ENCODE measurements around the gene USP48.

The USP48 gene

GRCh38 chr1:21821385-21822019 lies 38.6 kb upstream of the USP48 start:
- no peak overlapping the region for H3K27ac Mint-ChIP-seq
- H3K36me3 Mint-ChIP-seq = no peaks in the 10 kb centered on the region
- H3K4me3 Mint-ChIP-seq = no peak overlapping the region
- ATAC-seq (peak; percentile 32), DNase-seq (ENCODE audit: low spot score in 2 of 2) (no peak)
- peaks cover 8% of the 10 kb centered on the region for H3K4me1 Mint-ChIP-seq
- no peaks in the 10 kb centered on the region for H3K9me3 Mint-ChIP-seq

GRCh38 chr1:21820597-21821232 lies 37.8 kb upstream of the USP48 start:
- ATAC-seq (no peak), DNase-seq (ENCODE audit: low spot score in 2 of 2) (no peak)
- no peaks in the 10 kb centered on the region for H3K36me3 Mint-ChIP-seq

DNA sequence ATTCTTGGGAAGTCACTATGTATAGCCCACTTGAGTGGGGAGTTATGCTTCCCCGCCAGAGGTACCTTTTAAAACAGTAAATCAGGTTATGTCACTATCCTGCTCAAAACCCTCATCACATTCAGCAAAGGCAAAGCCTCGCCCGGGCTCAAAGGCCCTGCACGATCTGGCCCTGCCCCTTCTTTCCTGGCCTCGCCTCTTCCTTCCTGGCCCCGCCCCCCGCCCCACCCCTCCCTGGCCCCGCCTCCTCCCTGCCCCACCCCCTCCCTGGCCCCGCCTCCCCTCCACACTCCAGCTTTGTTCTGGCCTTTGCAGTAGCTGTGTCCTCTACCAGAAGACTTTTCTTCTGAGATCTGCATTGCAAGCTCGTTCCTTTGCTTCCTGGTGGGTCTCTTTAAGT lies 35.7 kb upstream of the USP48 start:
- H3K27ac Mint-ChIP-seq = no peak overlapping the region
- ATAC-seq (peak; percentile 63), DNase-seq (ENCODE audit: low spot score in 2 of 2) (peak in 1 of 2 donors; percentile 55)
- H3K36me3 Mint-ChIP-seq = no peaks in the 10 kb centered on the region
- no peak overlapping the region for H3K4me3 Mint-ChIP-seq
- H3K4me1 Mint-ChIP-seq = peaks cover 15% of the 10 kb centered on the region
- H3K9me3 Mint-ChIP-seq = no peaks in the 10 kb centered on the region

More at GRCh38 chr1:21820597-21821232, 37.8 kb upstream of the USP48 start:
- H3K9me3 Mint-ChIP-seq = no peaks in the 10 kb centered on the region
- H3K4me3 Mint-ChIP-seq = no peak overlapping the region
- peaks cover 8% of the 10 kb centered on the region for H3K4me1 Mint-ChIP-seq
- H3K27ac Mint-ChIP-seq = no peak overlapping the region

DNA sequence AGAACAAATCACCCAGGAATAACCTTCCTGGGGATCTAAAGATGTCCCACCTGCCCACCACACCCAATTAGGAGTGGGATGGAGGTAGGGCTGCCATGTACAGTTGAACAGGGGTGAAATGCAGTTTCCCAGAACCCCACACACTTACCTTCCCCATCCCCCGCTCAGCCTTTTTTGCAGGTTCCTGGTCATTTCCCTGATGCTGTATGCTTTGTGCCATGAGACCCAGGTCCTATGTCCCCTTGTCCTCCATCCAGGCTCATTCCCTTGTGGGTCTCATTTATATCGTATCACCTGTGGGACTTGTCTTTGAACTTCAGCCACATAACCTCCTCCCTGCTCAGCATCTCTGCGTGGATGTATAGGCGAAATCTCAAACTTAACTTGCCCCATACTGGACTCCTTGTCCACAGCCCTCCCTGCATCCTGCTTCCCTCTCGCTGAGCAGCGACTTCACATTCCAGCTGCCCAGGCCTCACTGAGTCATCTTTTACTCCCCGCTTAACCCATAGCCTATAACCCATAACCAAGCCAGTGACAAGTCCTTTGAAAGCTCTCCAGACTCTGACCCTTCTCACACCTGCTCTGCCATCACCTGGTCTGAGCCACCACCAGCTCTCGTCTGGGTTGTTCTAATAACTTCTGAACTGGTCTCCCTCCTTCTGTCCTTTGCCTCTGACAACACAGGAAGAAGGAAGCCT lies 33.8 kb upstream of the USP48 start:
- no peaks in the 10 kb centered on the region for H3K36me3 Mint-ChIP-seq
- no peak for DNase-seq (ENCODE audit: low spot score in 2 of 2)
- H3K4me3 Mint-ChIP-seq = no peak overlapping the region
- peak overlapping the region; percentile 10 for H3K27ac Mint-ChIP-seq
- no peak for ATAC-seq
- peaks cover 15% of the 10 kb centered on the region for H3K4me1 Mint-ChIP-seq
- no peaks in the 10 kb centered on the region for H3K9me3 Mint-ChIP-seq

DNA sequence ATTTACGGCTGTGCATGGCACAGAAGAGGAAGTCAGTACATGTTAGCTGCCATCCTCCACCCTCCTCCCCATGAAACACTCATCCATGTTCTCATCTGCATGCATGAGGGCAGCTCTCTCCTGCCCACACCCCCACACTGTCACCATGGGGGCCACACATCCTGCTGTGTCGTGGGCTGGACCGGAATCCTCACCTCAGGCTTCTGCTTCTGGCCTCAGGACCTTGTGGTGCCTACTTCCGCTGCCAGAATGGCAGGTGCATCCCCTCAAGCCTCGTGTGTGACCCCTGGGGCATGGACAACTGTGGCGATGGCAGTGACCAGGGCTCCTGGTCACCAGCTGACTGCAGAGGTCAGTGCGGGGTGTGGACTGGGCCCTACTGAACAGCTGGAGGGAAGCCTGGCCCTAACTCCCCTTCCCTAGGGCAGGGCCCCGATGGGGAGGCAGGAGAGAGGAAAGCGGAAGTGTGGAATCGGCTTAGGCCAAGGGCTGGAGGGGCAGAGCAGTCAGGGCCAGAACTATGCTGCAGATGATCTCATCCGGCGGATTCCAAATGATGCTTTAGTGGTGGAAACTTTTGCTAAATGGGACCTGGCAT lies 32.9 kb upstream of the USP48 start:
- no peaks in the 10 kb centered on the region for H3K9me3 Mint-ChIP-seq
- no peak overlapping the region for H3K27ac Mint-ChIP-seq
- peaks cover 15% of the 10 kb centered on the region for H3K4me1 Mint-ChIP-seq
- DNase-seq (ENCODE audit: low spot score in 2 of 2) (no peak), ATAC-seq (peak; percentile 4)
- H3K4me3 Mint-ChIP-seq = no peak overlapping the region
- H3K36me3 Mint-ChIP-seq = no peaks in the 10 kb centered on the region

- no peaks in the 10 kb centered on the region for H3K36me3 Mint-ChIP-seq
- H3K27ac Mint-ChIP-seq = no peak overlapping the region
- no peaks in the 10 kb centered on the region for H3K9me3 Mint-ChIP-seq
- peak overlapping the region; percentile 29 for H3K4me3 Mint-ChIP-seq
- ATAC-seq = peak; percentile 9
- no peak for DNase-seq (ENCODE audit: low spot score in 2 of 2)
- H3K4me1 Mint-ChIP-seq = peaks cover 15% of the 10 kb centered on the region
Measured at GRCh38 chr1:21814981-21815582, 32.1 kb upstream of the USP48 start.

- Mint-ChIP-seq H3K27ac (no peak overlapping the region), H3K4me1 (peaks cover 15% of the 10 kb centered on the region), H3K9me3 (no peaks in the 10 kb centered on the region), H3K36me3 (no peaks in the 10 kb centered on the region), H3K4me3 (peak overlapping the region; percentile 29)
- peak in 1 of 2 donors; percentile 7 for DNase-seq (ENCODE audit: low spot score in 2 of 2)
- ATAC-seq = peak; percentile 63
Measured at GRCh38 chr1:21814241-21814918, 31.4 kb upstream of the USP48 start.

DNA sequence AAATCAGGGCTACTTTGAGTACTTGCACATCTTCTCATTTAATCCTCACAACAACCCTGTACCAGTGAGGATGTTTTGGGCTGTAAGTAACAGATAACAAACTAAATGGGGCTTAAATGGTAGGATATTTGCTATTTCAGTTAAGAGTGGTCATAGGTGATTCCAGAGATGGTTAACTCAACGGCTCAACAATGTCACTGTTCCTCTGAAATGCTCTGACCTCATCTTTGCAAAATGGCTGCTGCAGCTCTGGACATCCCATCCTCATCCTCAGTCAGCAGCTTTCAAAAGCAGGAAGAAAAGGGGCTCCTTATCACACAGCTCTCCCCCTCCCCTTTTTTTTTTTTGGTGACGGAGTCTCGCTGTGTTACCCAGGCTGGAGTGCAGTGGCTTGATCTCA lies 30.6 kb upstream of the USP48 start:
- no peak for DNase-seq (ENCODE audit: low spot score in 2 of 2)
- H3K4me3 Mint-ChIP-seq = no peak overlapping the region
- no peak for ATAC-seq
- H3K36me3 Mint-ChIP-seq = no peaks in the 10 kb centered on the region
- no peaks in the 10 kb centered on the region for H3K9me3 Mint-ChIP-seq
- no peak overlapping the region for H3K27ac Mint-ChIP-seq
- H3K4me1 Mint-ChIP-seq = peaks cover 10% of the 10 kb centered on the region

DNA sequence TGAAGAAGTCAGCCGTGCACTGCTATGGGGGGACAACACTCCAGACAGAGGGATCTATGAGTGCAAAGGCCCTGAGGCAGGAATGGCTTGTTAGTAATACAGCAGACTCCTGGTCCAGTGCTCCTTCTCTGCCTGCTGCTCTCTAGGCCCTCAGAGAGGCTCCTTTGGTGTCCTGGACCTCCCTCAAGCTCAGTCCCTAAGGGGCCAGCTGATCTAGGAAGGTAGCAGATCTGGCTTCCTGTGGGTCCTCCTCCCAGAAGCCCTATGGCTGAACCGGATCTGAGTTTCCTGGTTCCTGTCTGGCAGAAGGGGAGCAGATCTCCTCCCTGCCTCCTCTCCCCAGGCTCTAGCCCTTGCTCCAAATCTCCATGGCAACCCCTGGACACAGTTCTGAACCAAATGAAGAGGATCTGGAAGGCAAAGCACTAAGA lies 28.9 kb upstream of the USP48 start, which contains the start of gene LDLRAD2:
Gene LDLRAD2, plus strand, starts transcription at position 391 of the 431 bp plus-strand sequence. CDS start 187 bp downstream, outside the sequence.
- no peak within 1 kb of the TSS for H3K4me3 Mint-ChIP-seq
- H3K4me1 Mint-ChIP-seq = peaks cover 7% of the 10 kb centered on the region
- H3K9me3 Mint-ChIP-seq = no peaks in the 10 kb centered on the region
- H3K27ac Mint-ChIP-seq = no peak within 1 kb of the TSS
- DNase-seq (ENCODE audit: low spot score in 2 of 2) (no peak), ATAC-seq (no peak)
- no peaks in the 10 kb centered on the region for H3K36me3 Mint-ChIP-seq

DNA sequence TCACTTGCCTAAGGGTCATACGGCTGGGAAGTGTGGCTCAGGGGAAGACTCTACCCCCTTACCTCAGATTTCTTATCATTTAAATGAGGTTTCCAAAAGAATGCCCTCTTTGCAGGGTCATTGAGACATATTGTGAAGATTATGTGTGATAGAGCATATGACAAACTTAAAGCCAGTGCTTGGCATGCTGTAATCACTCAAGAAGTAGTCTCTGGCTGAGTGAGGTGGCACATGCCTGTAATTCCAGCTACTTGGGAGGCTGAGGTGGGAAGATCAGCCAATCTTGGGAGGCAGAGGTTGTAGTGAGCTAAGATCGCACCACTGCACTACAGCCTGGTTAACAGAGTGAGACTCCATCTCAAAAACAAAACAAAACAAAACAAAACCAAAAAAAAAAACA lies 21.6 kb upstream of the USP48 start:
- DNase-seq (ENCODE audit: low spot score in 2 of 2) (no peak), ATAC-seq (no peak)
- no peaks in the 10 kb centered on the region for H3K4me1 Mint-ChIP-seq
- H3K36me3 Mint-ChIP-seq = no peaks in the 10 kb centered on the region
- H3K4me3 Mint-ChIP-seq = no peak overlapping the region
- no peak overlapping the region for H3K27ac Mint-ChIP-seq
- H3K9me3 Mint-ChIP-seq = no peaks in the 10 kb centered on the region

DNA sequence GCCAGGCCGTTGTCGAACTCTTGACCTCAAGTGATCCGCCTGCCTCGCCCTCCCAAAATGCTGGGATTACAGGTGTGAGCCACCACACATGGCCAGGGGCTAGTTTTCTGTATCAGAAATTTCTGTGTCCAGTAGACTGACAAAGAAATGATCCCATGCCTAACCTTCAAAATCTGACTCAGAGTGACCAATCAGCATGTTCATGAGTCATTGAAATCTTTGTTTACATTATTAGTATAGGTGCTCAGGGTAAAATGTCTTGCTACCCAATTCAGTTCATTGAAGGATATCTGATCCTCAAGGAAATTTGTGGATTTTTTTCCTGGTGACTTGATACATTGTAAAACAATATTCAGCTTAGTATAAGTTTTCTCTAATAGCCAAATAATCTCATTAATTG lies 18.2 kb upstream of the USP48 start:
- DNase-seq (ENCODE audit: low spot score in 2 of 2) (no peak), ATAC-seq (no peak)
- Mint-ChIP-seq H3K9me3 (no peaks in the 10 kb centered on the region), H3K4me1 (no peaks in the 10 kb centered on the region), H3K27ac (no peak overlapping the region), H3K4me3 (no peak overlapping the region), H3K36me3 (no peaks in the 10 kb centered on the region)

- no peak for DNase-seq (ENCODE audit: low spot score in 2 of 2)
- Mint-ChIP-seq H3K27ac (no peak overlapping the region), H3K4me3 (no peak overlapping the region), H3K36me3 (no peaks in the 10 kb centered on the region), H3K4me1 (no peaks in the 10 kb centered on the region), H3K9me3 (no peaks in the 10 kb centered on the region)
- ATAC-seq = no peak
Measured at GRCh38 chr1:21799730-21800129, 16.8 kb upstream of the USP48 start.

DNA sequence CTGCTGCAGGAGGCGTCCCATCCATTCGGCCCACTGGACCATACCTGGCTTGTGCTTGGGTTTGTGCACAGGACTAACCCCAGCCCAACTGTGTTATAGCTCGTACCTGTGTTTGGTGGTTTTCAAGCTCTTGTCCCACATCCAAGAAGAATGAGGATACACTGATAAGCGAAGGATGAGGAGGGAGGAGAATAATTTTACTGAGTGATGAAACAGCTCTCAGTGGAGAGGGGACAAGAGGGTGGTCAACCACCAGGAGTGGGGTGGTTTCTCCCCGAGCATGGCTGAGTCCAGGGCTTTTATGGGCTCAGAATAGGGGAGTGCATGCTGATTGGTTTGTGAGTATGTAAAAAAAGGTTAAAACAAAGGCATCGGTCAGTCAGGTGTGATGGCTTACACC lies 12.1 kb upstream of the USP48 start:
- no peak overlapping the region for H3K4me3 Mint-ChIP-seq
- ATAC-seq (no peak), DNase-seq (ENCODE audit: low spot score in 2 of 2) (no peak)
- no peak overlapping the region for H3K27ac Mint-ChIP-seq
- peaks cover 5% of the 10 kb centered on the region for H3K4me1 Mint-ChIP-seq
- H3K9me3 Mint-ChIP-seq = no peaks in the 10 kb centered on the region
- no peaks in the 10 kb centered on the region for H3K36me3 Mint-ChIP-seq

GRCh38 chr1:21794656-21795055 lies 11.7 kb upstream of the USP48 start:
- Mint-ChIP-seq H3K9me3 (no peaks in the 10 kb centered on the region), H3K27ac (no peak overlapping the region), H3K36me3 (no peaks in the 10 kb centered on the region), H3K4me1 (peaks cover 5% of the 10 kb centered on the region), H3K4me3 (no peak overlapping the region)
- DNase-seq (ENCODE audit: low spot score in 2 of 2) = no peak
- no peak for ATAC-seq

- no peaks in the 10 kb centered on the region for H3K9me3 Mint-ChIP-seq
- no peak overlapping the region for H3K4me3 Mint-ChIP-seq
- ATAC-seq (no peak), DNase-seq (ENCODE audit: low spot score in 2 of 2) (no peak)
- H3K36me3 Mint-ChIP-seq = no peaks in the 10 kb centered on the region
- H3K27ac Mint-ChIP-seq = no peak overlapping the region
- H3K4me1 Mint-ChIP-seq = peaks cover 5% of the 10 kb centered on the region
Measured at GRCh38 chr1:21793104-21793503, 10.2 kb upstream of the USP48 start.
